Kidney epithelial cell (primary cell): ENCODE results near the gene ANKFN1. TPM values are rescaled to one million over a fixed set of nuclear protein-coding genes. Genes with fewer than 3 reads are reported as not detected.

ENCODE experiments used
- DNase-seq: peaks from one replicate; pipeline ENCODE4 v3.0.0-alpha.2; 2010; ENCODE audit warnings: low read depth
- H3K27me3 ChIP-seq: 2 replicates; pipeline ENCODE4 v1.6.0; 2011; ENCODE audit warnings: low read length; ENCODE audit not compliant: control insufficient read depth, insufficient read depth
- H3K36me3 ChIP-seq: 2 replicates; pipeline ENCODE4 v1.5.1; 2011; ENCODE audit warnings: low read length; ENCODE audit not compliant: control insufficient read depth, insufficient read depth
- H3K4me3 ChIP-seq: 2 replicates; pipeline ENCODE4 v1.5.1; 2011; ENCODE audit warnings: low read depth, mild to moderate bottlenecking, control low read depth, low read length
- CTCF ChIP-seq: IDR thresholded peaks from 2 replicates; pipeline ENCODE4 v1.5.1; 2011; ENCODE audit warnings: mild to moderate bottlenecking, moderate library complexity, low read length, control low read depth, inconsistent platforms; ENCODE audit not compliant: insufficient read depth, poor library complexity, severe bottlenecking
- total RNA-seq: library from RNA; depleted of rRNA; stranded (reverse); fragments of >200 nt; gene quantifications from 2 replicates; pipeline ENCODE4 v1.2.3, GENCODE V29; 2015

Gene ANKFN1
- total RNA-seq, 1 donor from 2014 or later: not detected

- TF ChIP-seq CTCF: no peak
- DNase-seq: no peak
- no peaks in the 10 kb centered on the region for H3K36me3 ChIP-seq
- no peaks in the 10 kb centered on the region for H3K27me3 ChIP-seq
- no peak overlapping the region for H3K4me3 ChIP-seq
Observed at GRCh38 chr17:56171186-56171959, 18.1 kb downstream of the ANKFN1 start.

- no peak for DNase-seq
- no peaks in the 10 kb centered on the region for H3K27me3 ChIP-seq
- no peak overlapping the region for H3K4me3 ChIP-seq
- no peak for TF ChIP-seq CTCF
- H3K36me3 ChIP-seq: no peaks in the 10 kb centered on the region
Observed at GRCh38 chr17:56172517-56172982, 19.3 kb downstream of the ANKFN1 start.

GRCh38 chr17:56173026-56173425, 19.8 kb downstream of the ANKFN1 start:
- no peak for DNase-seq
- no peaks in the 10 kb centered on the region for H3K36me3 ChIP-seq
- no peak for TF ChIP-seq CTCF
- no peak overlapping the region for H3K4me3 ChIP-seq
- no peaks in the 10 kb centered on the region for H3K27me3 ChIP-seq

- no peaks in the 10 kb centered on the region for H3K36me3 ChIP-seq
- no peak for TF ChIP-seq CTCF
Observed at GRCh38 chr17:56173958-56174835, 20.9 kb downstream of the ANKFN1 start.

GRCh38 chr17:56175299-56175955, 22.2 kb downstream of the ANKFN1 start:
- TF ChIP-seq CTCF: no peak
- Histone ChIP-seq H3K4me3 (no peak overlapping the region), H3K27me3 (no peaks in the 10 kb centered on the region), H3K36me3 (no peaks in the 10 kb centered on the region)
- no peak for DNase-seq

More at GRCh38 chr17:56173958-56174835, 20.9 kb downstream of the ANKFN1 start:
- Histone ChIP-seq H3K27me3 (no peaks in the 10 kb centered on the region), H3K4me3 (no peak overlapping the region)
- no peak for DNase-seq
